T-helper 2 cell treated with Interferon-gamma antibody and Interleukin-4, amounts not matched to agents 5 μg/mL and 100 μg/mL, for 36 hours (primary cell): ENCODE results near the gene SFI1.
A peak's percentile ranks its signal among the peaks of the same experiment; 100 is the strongest.

Experiments used
- DNase-seq: peaks from one replicate; pipeline ENCODE4 v3.0.0; 2021; ENCODE audit warnings: low spot score
- H3K27ac Mint-ChIP-seq: one replicate; pipeline ENCODE4 v1.8.0; 2021; ENCODE audit warnings: mild to moderate bottlenecking, mixed read lengths
- H3K27me3 Mint-ChIP-seq: one replicate; pipeline ENCODE4 v1.8.0; 2021; ENCODE audit warnings: low read depth, mixed read lengths
- H3K36me3 Mint-ChIP-seq: one replicate; pipeline ENCODE4 v1.8.0; 2021; ENCODE audit warnings: low read depth, mixed read lengths
- H3K4me1 Mint-ChIP-seq: one replicate; pipeline ENCODE4 v1.8.0; 2021; ENCODE audit warnings: low read depth, mixed read lengths
- H3K4me3 Mint-ChIP-seq: one replicate; pipeline ENCODE4 v1.8.0; 2022; ENCODE audit warnings: mild to moderate bottlenecking, moderate library complexity, mixed read lengths
- H3K9me3 Mint-ChIP-seq: one replicate; pipeline ENCODE4 v1.8.0; 2021; ENCODE audit warnings: mixed read lengths

Gene SFI1

GRCh38 chr22:31626427-31627150, 130.3 kb downstream of the SFI1 start:
- Mint-ChIP-seq H3K27ac (peak overlapping the region; percentile 10), H3K36me3 (peaks cover 9% of the 10 kb centered on the region), H3K4me1 (peaks cover 19% of the 10 kb centered on the region), H3K27me3 (no peaks in the 10 kb centered on the region), H3K9me3 (no peaks in the 10 kb centered on the region), H3K4me3 (no peak overlapping the region)
- no peak for DNase-seq

GRCh38 chr22:31627223-31627731, 130.9 kb downstream of the SFI1 start:
- Mint-ChIP-seq H3K36me3 (peaks cover 9% of the 10 kb centered on the region), H3K4me1 (peaks cover 19% of the 10 kb centered on the region), H3K9me3 (no peaks in the 10 kb centered on the region), H3K27me3 (no peaks in the 10 kb centered on the region), H3K4me3 (no peak overlapping the region), H3K27ac (peak overlapping the region; percentile 65)
- no peak for DNase-seq

GRCh38 chr22:31628362-31628761, 132.0 kb downstream of the SFI1 start:
- peaks cover 9% of the 10 kb centered on the region for H3K36me3 Mint-ChIP-seq
- H3K9me3 Mint-ChIP-seq: no peaks in the 10 kb centered on the region
- H3K4me3 Mint-ChIP-seq: peak overlapping the region; percentile 87
- H3K4me1 Mint-ChIP-seq: peaks cover 19% of the 10 kb centered on the region
- no peaks in the 10 kb centered on the region for H3K27me3 Mint-ChIP-seq
- DNase-seq: no peak
- H3K27ac Mint-ChIP-seq: peak overlapping the region; percentile 84

- no peaks in the 10 kb centered on the region for H3K9me3 Mint-ChIP-seq
- no peak for DNase-seq
- H3K27ac Mint-ChIP-seq: peak overlapping the region; percentile 84
- no peaks in the 10 kb centered on the region for H3K27me3 Mint-ChIP-seq
- H3K4me1 Mint-ChIP-seq: peaks cover 23% of the 10 kb centered on the region
- peaks cover 9% of the 10 kb centered on the region for H3K36me3 Mint-ChIP-seq
- H3K4me3 Mint-ChIP-seq: peak overlapping the region; percentile 87
Observed at GRCh38 chr22:31628969-31629708, 132.8 kb downstream of the SFI1 start.

GRCh38 chr22:31629741-31630184, 133.4 kb downstream of the SFI1 start:
- peaks cover 23% of the 10 kb centered on the region for H3K4me1 Mint-ChIP-seq
- no peaks in the 10 kb centered on the region for H3K27me3 Mint-ChIP-seq
- H3K9me3 Mint-ChIP-seq: no peaks in the 10 kb centered on the region
- H3K36me3 Mint-ChIP-seq: peaks cover 7% of the 10 kb centered on the region
- H3K27ac Mint-ChIP-seq: peak overlapping the region; percentile 70
- peak overlapping the region; percentile 87 for H3K4me3 Mint-ChIP-seq
- no peak for DNase-seq

- Mint-ChIP-seq H3K27ac (peak overlapping the region; percentile 91), H3K9me3 (no peaks in the 10 kb centered on the region), H3K27me3 (no peaks in the 10 kb centered on the region), H3K4me1 (peaks cover 23% of the 10 kb centered on the region), H3K36me3 (peaks cover 7% of the 10 kb centered on the region), H3K4me3 (peak overlapping the region; percentile 87)
- DNase-seq: peak; percentile 88
Observed at GRCh38 chr22:31630331-31631329, 134.3 kb downstream of the SFI1 start.

GRCh38 chr22:31631436-31631835, 135.1 kb downstream of the SFI1 start:
- H3K9me3 Mint-ChIP-seq: no peaks in the 10 kb centered on the region
- peaks cover 23% of the 10 kb centered on the region for H3K4me1 Mint-ChIP-seq
- peak overlapping the region; percentile 77 for H3K4me3 Mint-ChIP-seq
- peaks cover 7% of the 10 kb centered on the region for H3K36me3 Mint-ChIP-seq
- no peak for DNase-seq
- H3K27me3 Mint-ChIP-seq: no peaks in the 10 kb centered on the region
- peak overlapping the region; percentile 72 for H3K27ac Mint-ChIP-seq

GRCh38 chr22:31635638-31636306, 139.4 kb downstream of the SFI1 start:
- Mint-ChIP-seq H3K27me3 (no peaks in the 10 kb centered on the region), H3K4me1 (peaks cover 32% of the 10 kb centered on the region), H3K27ac (no peak overlapping the region), H3K36me3 (peaks cover 2% of the 10 kb centered on the region), H3K4me3 (no peak overlapping the region), H3K9me3 (no peaks in the 10 kb centered on the region)
- no peak for DNase-seq

- DNase-seq: no peak
- no peak overlapping the region for H3K4me3 Mint-ChIP-seq
- H3K27me3 Mint-ChIP-seq: no peaks in the 10 kb centered on the region
- peaks cover 30% of the 10 kb centered on the region for H3K4me1 Mint-ChIP-seq
- H3K36me3 Mint-ChIP-seq: peaks cover 7% of the 10 kb centered on the region
- no peaks in the 10 kb centered on the region for H3K9me3 Mint-ChIP-seq
- peak overlapping the region; percentile 75 for H3K27ac Mint-ChIP-seq
Observed at GRCh38 chr22:31637447-31637890, 141.1 kb downstream of the SFI1 start.

GRCh38 chr22:31637891-31638618, 141.7 kb downstream of the SFI1 start:
- H3K4me1 Mint-ChIP-seq: peaks cover 30% of the 10 kb centered on the region

GRCh38 chr22:31639436-31640039, 143.2 kb downstream of the SFI1 start:
- Mint-ChIP-seq H3K4me3 (peak overlapping the region; percentile 5), H3K9me3 (no peaks in the 10 kb centered on the region), H3K4me1 (peaks cover 26% of the 10 kb centered on the region), H3K36me3 (peaks cover 12% of the 10 kb centered on the region), H3K27ac (peak overlapping the region; percentile 8), H3K27me3 (no peaks in the 10 kb centered on the region)
- DNase-seq: no peak

More at GRCh38 chr22:31637891-31638618, 141.7 kb downstream of the SFI1 start:
- no peaks in the 10 kb centered on the region for H3K9me3 Mint-ChIP-seq
- peak overlapping the region; percentile 75 for H3K27ac Mint-ChIP-seq
- no peaks in the 10 kb centered on the region for H3K27me3 Mint-ChIP-seq
- peaks cover 7% of the 10 kb centered on the region for H3K36me3 Mint-ChIP-seq
- peak overlapping the region; percentile 29 for H3K4me3 Mint-ChIP-seq
- no peak for DNase-seq
